Gastroesophageal sphincter (tissue), 2 donors: ENCODE measurements around the gene PAGR1.
A peak's percentile ranks its signal among the peaks of the same experiment; 100 is the strongest.

Experiments used
- EP300 ChIP-seq: sonication (generic); formaldehyde crosslinking; IDR thresholded peaks from one replicate; pipeline ENCODE4 v1.6.1; 2017; ENCODE audit warnings: antibody characterized with exemption, mild to moderate bottlenecking
- POLR2A ChIP-seq, 2 donors: fragments of 450-650 bp; IDR thresholded peaks; one replicate each; pipeline ENCODE4 v1.6.1; 2017; ENCODE audit warnings: antibody characterized with exemption in 2 of 2, mild to moderate bottlenecking in 2 of 2, moderate library complexity in 1 of 2

- TF ChIP-seq POLR2A (IDR thresholded peaks at IDR 0.05): peak; percentile 32 to 49
- no peak for TF ChIP-seq EP300
Measured at GRCh38 chr16:29815793-29816693, at the start of gene PAGR1.
